Fibroblast of the conjunctiva (primary cell): Measurements from ENCODE around the gene VAV2.
"Not testable (repeated sequence)": the region's sequence is repeated elsewhere in the genome, so short reads cannot be mapped to it uniquely, and the experiment has no call there.

Experiments
- DNase-seq: peaks from one replicate; pipeline ENCODE4 v3.0.0-alpha.2; 2010; ENCODE audit warnings: low read depth

Gene VAV2

DNA sequence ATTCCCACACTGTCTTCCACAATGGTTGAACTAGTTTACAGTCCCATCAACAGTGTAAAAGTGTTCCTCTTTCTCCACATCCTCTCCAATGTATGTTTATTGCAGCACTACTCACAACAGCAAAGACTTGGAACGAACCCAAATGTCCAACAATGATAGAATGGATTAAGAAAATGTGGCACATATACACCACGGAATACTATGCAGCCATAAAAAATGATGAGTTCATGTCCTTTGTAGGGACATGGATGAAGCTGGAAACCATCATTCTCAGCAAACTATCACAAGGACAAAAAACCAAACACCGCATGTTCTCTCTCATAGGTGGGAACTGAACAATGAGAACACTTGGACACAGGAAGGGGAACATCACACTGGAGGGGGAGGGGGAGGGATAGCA, 225.9 kb downstream of the VAV2 start:
- DNase-seq: not testable (repeated sequence)

- no peak for DNase-seq
Measured at GRCh38 chr9:133763272-133764183, 228.6 kb downstream of the VAV2 start.

GRCh38 chr9:133762488-133763271, 229.4 kb downstream of the VAV2 start:
- no peak for DNase-seq

- DNase-seq: no peak
Measured at GRCh38 chr9:133761641-133762248, 230.4 kb downstream of the VAV2 start.

- no peak for DNase-seq
Measured at GRCh38 chr9:133760713-133761290, 231.3 kb downstream of the VAV2 start.

DNA sequence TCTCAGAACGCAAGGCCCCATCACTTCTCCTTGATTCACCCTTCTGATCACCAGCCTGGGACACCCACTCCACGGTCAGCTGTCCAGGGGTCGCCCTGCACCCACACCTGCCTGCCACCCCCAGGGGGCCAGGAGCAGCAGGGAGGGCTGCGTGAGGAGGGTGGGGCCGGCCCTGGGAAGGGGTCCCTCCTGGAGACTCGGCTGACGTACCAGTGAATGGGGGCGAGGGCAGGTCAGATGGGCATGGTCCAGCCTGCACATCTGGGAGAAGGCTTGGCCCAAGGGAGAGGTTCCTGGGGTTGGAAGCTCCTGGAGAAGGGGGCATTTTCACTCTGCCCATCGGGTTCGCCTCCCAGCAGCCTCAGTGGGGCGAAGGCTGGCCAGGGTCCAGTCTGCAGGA, 232.2 kb downstream of the VAV2 start:
- DNase-seq: no peak

DNA sequence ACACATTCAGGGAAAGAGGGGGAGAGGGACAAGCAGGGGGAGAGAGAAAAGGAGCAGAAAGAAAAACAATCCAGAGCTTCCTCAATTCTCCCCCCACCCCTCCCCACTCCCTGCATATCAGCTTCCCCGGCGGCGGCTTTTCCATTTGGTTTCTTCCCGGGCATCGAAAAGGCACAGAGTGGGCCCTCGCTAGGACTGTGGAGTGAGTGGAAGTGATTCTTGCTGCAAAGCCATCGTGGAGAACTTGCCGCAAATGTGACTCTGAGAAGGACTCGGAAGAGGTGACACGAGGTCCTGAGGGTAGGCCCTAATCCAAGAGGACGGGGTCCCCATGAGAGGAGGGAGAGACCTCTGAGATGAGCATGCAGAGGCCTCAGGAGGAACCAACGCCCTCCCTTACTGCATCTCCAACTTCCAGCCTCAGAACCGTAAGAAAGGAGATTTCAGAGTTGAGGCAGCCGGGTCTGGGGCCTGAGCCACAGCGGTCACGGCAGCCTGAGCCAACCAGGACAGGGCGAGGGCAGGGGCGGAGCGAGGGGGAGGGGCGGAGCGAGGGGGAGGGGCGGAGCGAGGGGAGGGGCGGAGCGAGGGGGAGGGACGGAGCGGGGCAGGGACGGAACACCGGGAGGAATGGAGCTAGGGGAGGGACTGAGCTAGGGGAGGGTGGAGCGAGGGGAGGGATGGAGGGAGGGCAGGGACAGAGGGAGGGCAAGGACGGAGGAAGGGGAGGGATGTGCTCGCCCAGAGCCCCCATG, 232.8 kb downstream of the VAV2 start:
- no peak for DNase-seq

GRCh38 chr9:133758228-133758627, 233.9 kb downstream of the VAV2 start:
- no peak for DNase-seq

- no peak for DNase-seq
Measured at GRCh38 chr9:133754688-133755227, 237.4 kb downstream of the VAV2 start.

DNA sequence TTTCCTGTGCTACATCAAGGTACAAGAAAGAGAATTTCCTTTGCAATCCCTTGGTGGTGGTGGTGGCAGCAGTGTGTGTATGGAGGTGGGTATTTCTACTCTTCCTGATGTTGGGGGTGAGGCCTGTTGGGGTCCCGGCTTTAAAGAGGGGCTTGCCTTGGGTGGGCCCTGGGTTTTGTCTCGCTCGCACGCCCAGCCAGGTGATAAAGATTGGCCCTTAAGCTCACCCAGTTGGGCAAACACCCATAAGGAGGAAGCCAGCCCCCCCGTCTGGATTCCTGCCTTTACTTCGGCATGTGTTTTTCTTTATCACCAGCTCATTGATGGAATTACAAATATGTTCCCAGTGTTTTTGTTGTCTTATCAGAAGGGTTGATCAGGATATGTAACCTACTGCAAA, 237.9 kb downstream of the VAV2 start:
- no peak for DNase-seq

DNA sequence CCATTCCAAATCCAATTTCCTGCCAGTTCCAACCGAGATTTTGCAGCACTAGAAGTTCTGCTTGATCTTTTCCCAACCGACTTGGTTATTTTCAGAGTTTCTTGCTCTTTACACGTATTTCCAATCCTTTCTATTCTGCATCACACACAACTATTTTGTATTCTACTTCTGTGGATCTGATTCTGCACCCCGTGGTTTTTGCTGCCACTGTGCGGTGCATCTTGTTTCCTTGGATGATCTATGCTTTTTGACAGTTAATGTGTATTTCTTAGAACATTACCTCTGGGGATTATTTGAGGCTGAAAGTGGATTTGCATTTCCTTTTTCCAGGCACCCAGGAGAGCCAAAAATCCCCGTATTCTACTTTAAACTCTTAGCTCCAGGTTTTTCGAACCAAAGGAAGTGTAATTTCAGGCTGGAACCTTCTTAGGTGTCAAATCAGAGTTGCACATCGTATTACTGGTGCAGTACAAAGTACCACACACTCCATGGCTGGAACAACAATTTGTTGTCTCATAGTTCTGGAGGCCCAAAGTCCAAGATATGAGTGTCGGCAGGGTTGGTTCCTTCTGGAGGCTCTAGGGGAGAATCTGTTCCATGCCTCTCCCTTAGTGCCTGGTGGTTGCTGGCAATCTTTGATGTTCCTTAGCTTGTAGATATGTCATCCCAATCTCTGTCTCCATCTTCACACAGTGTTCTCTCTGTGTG, 239.2 kb downstream of the VAV2 start:
- no peak for DNase-seq

DNA sequence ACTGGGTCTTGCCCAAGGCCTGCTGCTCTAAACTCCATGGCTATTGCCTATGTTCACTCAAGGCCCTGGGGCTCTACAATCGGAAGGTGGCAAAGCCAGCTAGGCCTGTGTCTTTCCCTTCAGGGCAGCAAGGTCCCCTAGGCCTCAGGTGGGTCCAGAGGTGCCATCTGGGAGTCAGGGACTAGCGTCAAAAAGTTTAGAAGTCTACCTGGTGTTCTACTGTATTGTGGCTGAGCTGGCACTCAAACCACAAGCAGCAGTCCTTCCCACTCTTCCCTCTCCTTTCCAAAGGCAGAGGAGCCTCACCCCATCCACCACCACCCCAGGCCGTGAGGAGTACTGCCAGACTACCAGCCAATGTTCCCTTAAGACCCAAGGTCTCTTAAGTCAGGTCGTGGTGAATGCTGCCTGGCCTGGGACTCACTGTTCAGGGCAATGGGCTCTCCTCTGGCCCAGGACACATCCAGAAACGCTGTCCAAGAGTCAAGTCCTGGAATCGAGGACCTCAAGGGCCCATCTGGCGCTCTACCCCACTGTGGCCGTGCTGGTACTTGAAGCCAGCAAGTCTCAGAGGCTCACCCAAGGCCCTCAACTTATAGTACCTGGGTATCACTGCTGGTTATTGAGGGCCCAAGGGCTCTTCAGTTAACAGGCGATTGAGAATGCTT, 241.0 kb downstream of the VAV2 start:
- DNase-seq: no peak

DNA sequence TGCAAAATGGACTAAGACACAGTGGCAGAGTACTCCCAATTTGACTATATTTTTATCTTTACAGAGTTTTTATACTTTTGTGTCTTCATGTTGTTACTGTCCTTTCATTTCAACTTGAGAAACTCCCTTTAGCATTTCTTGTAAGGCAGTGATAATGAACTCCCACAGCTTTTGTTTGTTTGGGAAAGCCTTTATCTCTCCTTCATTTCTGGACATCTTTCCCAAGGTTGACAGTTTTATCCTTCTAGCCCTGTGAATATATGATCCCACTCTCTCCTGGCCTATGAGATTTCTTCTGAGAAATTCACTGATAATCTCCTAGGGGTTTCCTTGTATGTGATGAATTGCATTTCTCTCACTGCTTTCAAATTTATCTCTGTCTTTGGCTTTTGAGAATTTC, 244.8 kb downstream of the VAV2 start:
- DNase-seq: no peak

DNA sequence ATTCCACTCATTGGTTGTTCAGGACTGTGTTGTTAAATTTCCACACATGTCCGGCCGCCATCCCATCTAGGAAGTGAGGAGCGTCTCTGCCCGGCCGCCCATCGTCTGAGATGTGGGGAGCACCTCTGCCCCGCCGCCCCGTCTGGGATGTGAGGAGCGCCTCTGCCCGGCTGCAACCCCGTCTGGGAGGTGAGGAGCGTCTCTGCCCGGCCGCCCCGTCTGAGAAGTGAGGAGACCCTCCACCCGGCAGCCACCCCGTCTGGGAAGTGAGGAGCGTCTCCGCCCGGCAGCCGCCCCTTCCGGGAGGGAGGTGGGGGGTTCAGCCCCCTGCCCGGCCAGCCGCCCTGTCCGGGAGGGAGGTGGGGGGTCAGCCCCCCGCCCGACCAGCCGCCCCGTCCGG, 247.6 kb downstream of the VAV2 start:
- not testable (repeated sequence) for DNase-seq

- DNase-seq: peak; percentile 36
Measured at GRCh38 chr9:133742849-133743444, 249.2 kb downstream of the VAV2 start.

- no peak for DNase-seq
Measured at GRCh38 chr9:133742251-133742650, 249.9 kb downstream of the VAV2 start.

DNA sequence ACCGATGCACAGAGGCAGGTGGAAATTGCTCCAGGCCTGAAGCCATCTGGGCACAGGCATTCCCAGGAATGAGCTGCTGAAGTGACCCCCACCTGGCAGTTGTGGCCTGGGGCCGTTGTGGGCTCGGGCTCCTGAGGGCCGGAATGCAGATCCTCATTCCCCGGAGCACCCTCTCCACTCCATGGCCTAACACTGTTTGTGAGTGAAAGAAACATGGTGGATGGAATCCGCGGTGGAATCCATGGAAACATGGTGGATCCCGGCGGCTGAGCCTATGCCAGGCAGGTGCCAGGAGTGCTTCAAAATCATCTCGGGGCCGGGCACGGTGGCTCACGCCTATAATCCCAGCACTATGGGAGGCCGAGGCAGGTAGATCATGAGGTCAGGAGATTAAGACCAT, 250.4 kb downstream of the VAV2 start:
- no peak for DNase-seq

DNA sequence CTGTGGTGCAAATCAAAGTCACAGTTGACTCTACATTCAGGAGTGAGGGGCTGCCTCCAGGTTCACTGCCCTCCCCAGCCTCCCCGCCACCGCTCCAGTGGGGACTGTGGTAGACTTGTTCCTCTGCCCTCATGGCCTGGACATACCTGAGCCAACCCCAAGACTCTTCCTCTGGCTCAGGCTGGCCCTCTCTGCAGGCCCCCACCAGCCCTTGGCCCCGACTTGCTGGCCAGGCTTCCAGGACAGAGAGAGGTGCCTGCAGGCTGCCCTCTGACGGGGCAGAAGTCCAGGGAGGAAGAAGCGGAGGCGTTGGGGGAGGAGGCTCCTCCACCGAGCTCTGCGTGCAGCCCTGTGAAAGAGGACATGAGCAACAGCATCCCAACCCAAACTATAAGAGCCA, 251.2 kb downstream of the VAV2 start:
- no peak for DNase-seq

GRCh38 chr9:133739408-133740280, 252.5 kb downstream of the VAV2 start:
- DNase-seq: no peak
